Vagina (tissue), 2 donors: Measurements from ENCODE around the gene ZNF521. TPM values are rescaled to one million over a fixed set of nuclear protein-coding genes. Genes with fewer than 3 reads are reported as not detected.

Experiments used
- DNase-seq, 2 donors: peaks; one replicate each; pipeline ENCODE4 v3.0.0-alpha.2; 2017; ENCODE audit errors: extremely low spot score in 2 of 2
- H3K27ac ChIP-seq: fragments of 200-600 bp; sonication (generic); one replicate; pipeline ENCODE4 v1.5.1; 2019
- H3K27me3 ChIP-seq: fragments of 200-600 bp; sonication (generic); one replicate; pipeline ENCODE4 v1.5.1; 2019
- H3K36me3 ChIP-seq, 2 donors: fragments of 200-600 bp; sonication (generic); one replicate each; pipeline ENCODE4 v1.5.1; 2017 to 2019
- H3K4me1 ChIP-seq: fragments of 200-600 bp; sonication (generic); one replicate; pipeline ENCODE4 v1.5.1; 2019
- H3K4me3 ChIP-seq, 2 donors: fragments of 200-600 bp; sonication (generic); 1 replicate in 1 of 2; 2 replicates in 1 of 2; pipeline ENCODE4 v1.5.1; 2016 to 2019
- H3K9me3 ChIP-seq: fragments of 200-600 bp; sonication (generic); one replicate; pipeline ENCODE4 v1.5.1; 2019
- CTCF ChIP-seq, 3 experiments: fragments of 450-650 bp in 2 of 3; fragments of 200-600 bp in 1 of 3; sonication (generic) in 1 of 3; IDR thresholded peaks; one replicate each; pipeline ENCODE4 v1.5.1; 2017 to 2019; ENCODE audit warnings: antibody characterized with exemption in 3 of 3, mild to moderate bottlenecking in 2 of 3, moderate library complexity in 2 of 3
- POLR2A ChIP-seq, 2 donors: fragments of 450-650 bp; IDR thresholded peaks; one replicate each; pipeline ENCODE4 v1.6.1; 2017; ENCODE audit warnings: antibody characterized with exemption in 2 of 2, mild to moderate bottlenecking in 2 of 2, moderate library complexity in 2 of 2
- POLR2AphosphoS5 ChIP-seq, 2 donors: sonication (generic); formaldehyde crosslinking; IDR thresholded peaks; one replicate each; pipeline ENCODE4 v1.9.0; 2017; ENCODE audit warnings: antibody characterized with exemption in 2 of 2, mild to moderate bottlenecking in 2 of 2, low read depth in 1 of 2; ENCODE audit not compliant: insufficient read depth in 1 of 2
- intact Hi-C: fragments of 100-400 bp; cut with DNase I; formaldehyde crosslinking; loops from one replicate; pipeline ENCODE4 v1.15.1; 2023
- total RNA-seq: library from RNA; depleted of rRNA; stranded (reverse); fragments of >200 nt; gene quantifications from one replicate; pipeline ENCODE4 v1.2.3, GENCODE V29; 2016

Gene ZNF521
- total RNA-seq, 1 donor from 2014 or later: 18.7 TPM

GRCh38 chr18:25053466-25053865, 298.5 kb downstream of the ZNF521 start:
- H3K27me3 ChIP-seq: no peaks in the 10 kb centered on the region
- H3K27ac ChIP-seq: no peak overlapping the region
- no peak for DNase-seq
- no peaks in the 10 kb centered on the region for H3K36me3 ChIP-seq
- no peak for TF ChIP-seq POLR2A (IDR thresholded peaks at IDR 0.05)
- TF ChIP-seq CTCF (IDR thresholded peaks at IDR 0.05): no peak
- no peak for TF ChIP-seq POLR2AphosphoS5 (IDR thresholded peaks at IDR 0.05; ENCODE audit: insufficient read depth in 1 of 2, low read depth in 1 of 2)
- no peaks in the 10 kb centered on the region for H3K4me1 ChIP-seq
- H3K9me3 ChIP-seq: no peaks in the 10 kb centered on the region
- H3K4me3 ChIP-seq: no peak overlapping the region
- intact Hi-C loops: no loop called here

GRCh38 chr18:25052511-25052921, 299.4 kb downstream of the ZNF521 start:
- no peak overlapping the region for H3K27ac ChIP-seq
- no peak overlapping the region for H3K4me3 ChIP-seq
- no peaks in the 10 kb centered on the region for H3K27me3 ChIP-seq
- TF ChIP-seq CTCF (IDR thresholded peaks at IDR 0.05) (no peak), POLR2AphosphoS5 (IDR thresholded peaks at IDR 0.05; ENCODE audit: insufficient read depth in 1 of 2, low read depth in 1 of 2) (no peak), POLR2A (IDR thresholded peaks at IDR 0.05) (no peak)
- no peak for DNase-seq
- intact Hi-C loops: no loop called here
- H3K36me3 ChIP-seq: no peaks in the 10 kb centered on the region
- H3K9me3 ChIP-seq: no peaks in the 10 kb centered on the region
- H3K4me1 ChIP-seq: no peaks in the 10 kb centered on the region

- Histone ChIP-seq H3K27ac (no peak overlapping the region), H3K9me3 (no peaks in the 10 kb centered on the region), H3K36me3 (no peaks in the 10 kb centered on the region), H3K4me1 (no peaks in the 10 kb centered on the region), H3K27me3 (no peaks in the 10 kb centered on the region), H3K4me3 (no peak overlapping the region)
- no peak for TF ChIP-seq CTCF (IDR thresholded peaks at IDR 0.05)
- TF ChIP-seq POLR2AphosphoS5 (IDR thresholded peaks at IDR 0.05; ENCODE audit: insufficient read depth in 1 of 2, low read depth in 1 of 2): no peak
- TF ChIP-seq POLR2A (IDR thresholded peaks at IDR 0.05): no peak
- intact Hi-C loops: no loop called here
- no peak for DNase-seq
These were observed 301.4 kb downstream of the ZNF521 start for GRCh38 chr18:25050605-25051004.

- no peak overlapping the region for H3K4me3 ChIP-seq
- no peaks in the 10 kb centered on the region for H3K27me3 ChIP-seq
- H3K36me3 ChIP-seq: no peaks in the 10 kb centered on the region
- H3K9me3 ChIP-seq: no peaks in the 10 kb centered on the region
- no peak overlapping the region for H3K27ac ChIP-seq
- DNase-seq: no peak
- TF ChIP-seq CTCF (IDR thresholded peaks at IDR 0.05): no peak
- no peak for TF ChIP-seq POLR2AphosphoS5 (IDR thresholded peaks at IDR 0.05; ENCODE audit: insufficient read depth in 1 of 2, low read depth in 1 of 2)
- no peak for TF ChIP-seq POLR2A (IDR thresholded peaks at IDR 0.05)
- H3K4me1 ChIP-seq: no peaks in the 10 kb centered on the region
- intact Hi-C loops: no loop called here
These were observed 304.0 kb downstream of the ZNF521 start for GRCh38 chr18:25047983-25048382.

GRCh38 chr18:25047421-25047820, 304.5 kb downstream of the ZNF521 start:
- no peak for DNase-seq
- intact Hi-C loops: no loop called here
- Histone ChIP-seq H3K27me3 (no peaks in the 10 kb centered on the region), H3K4me3 (no peak overlapping the region), H3K9me3 (no peaks in the 10 kb centered on the region), H3K36me3 (no peaks in the 10 kb centered on the region), H3K27ac (no peak overlapping the region), H3K4me1 (no peaks in the 10 kb centered on the region)
- TF ChIP-seq POLR2A (IDR thresholded peaks at IDR 0.05) (no peak), POLR2AphosphoS5 (IDR thresholded peaks at IDR 0.05; ENCODE audit: insufficient read depth in 1 of 2, low read depth in 1 of 2) (no peak), CTCF (IDR thresholded peaks at IDR 0.05) (no peak)
